H1 (cell line): Measurements from ENCODE around the gene ARID1B. TPM values are rescaled to one million over a fixed set of nuclear protein-coding genes. Genes with fewer than 3 reads are reported as not detected.

ENCODE experiments used
- CTCF ChIA-PET: fragments of 300-600 bp; sonication (Branson Sonifier 250); formaldehyde crosslinking; loops from one replicate; lab custom pipeline; 2021; ENCODE audit not compliant: partially characterized antibody; lab: Charles Lee
- POLR2A ChIA-PET: fragments of 300-600 bp; sonication (Branson Sonifier 250); formaldehyde crosslinking; loops from one replicate; lab custom pipeline; 2021; ENCODE audit warnings: inconsistent platforms; ENCODE audit not compliant: partially characterized antibody; lab: Charles Lee
- DNase-seq, 2 experiments: peaks; one replicate each; pipeline versions ENCODE4 v3.0.0 to v3.0.0-alpha.2; 2010 to 2022; ENCODE audit warnings: low spot score in 2 of 2, low read depth in 1 of 2, mixed read lengths in 1 of 2
- FAIRE-seq: peaks from 2 replicates; lab custom pipeline; 2011; peaks lifted over from hg19 to GRCh38; lab: Jason Lieb, UNC
- H2AFZ ChIP-seq: 2 replicates; pipeline ENCODE4 v1.8.1; 2012; ENCODE audit warnings: low read length, inconsistent platforms
- H2AK5ac ChIP-seq: 2 replicates; pipeline ENCODE4 v1.6.1; 2013; ENCODE audit warnings: low read depth, low read length
- H2BK120ac ChIP-seq: replicated peaks from 2 replicates; pipeline ENCODE3; 2013; ENCODE audit warnings: low read depth, low read length, inconsistent platforms
- H2BK12ac ChIP-seq: 2 replicates; pipeline ENCODE4 v1.6.1; 2013; ENCODE audit warnings: low read depth, low read length
- H2BK15ac ChIP-seq: 2 replicates; pipeline ENCODE4 v1.6.1; 2013; ENCODE audit warnings: low read length
- H2BK20ac ChIP-seq: 2 replicates; pipeline ENCODE4 v1.6.1; 2013; ENCODE audit warnings: low read length
- H2BK5ac ChIP-seq: 2 replicates; pipeline ENCODE4 v1.6.1; 2013; ENCODE audit warnings: low read depth, low read length
- H3K14ac ChIP-seq: 2 replicates; pipeline ENCODE4 v1.6.1; 2013; ENCODE audit warnings: inconsistent platforms; ENCODE audit not compliant: insufficient read length
- H3K18ac ChIP-seq: 2 replicates; pipeline ENCODE4 v1.6.1; 2013; ENCODE audit warnings: low read length; ENCODE audit errors: extremely low read depth
- H3K23ac ChIP-seq: 2 replicates; pipeline ENCODE4 v1.6.1; 2013; ENCODE audit warnings: inconsistent platforms; ENCODE audit not compliant: insufficient read length
- H3K23me2 ChIP-seq: 2 replicates; pipeline ENCODE4 v1.6.1; 2013; ENCODE audit warnings: low read depth, low read length
- H3K27ac ChIP-seq: 2 replicates; pipeline ENCODE4 v1.6.1; 2011; ENCODE audit warnings: low read depth, low read length, inconsistent platforms
- H3K27me3 ChIP-seq, 4 experiments: replicated peaks in 1 of 4; 1 replicate in 1 of 4; 2 replicates in 3 of 4; pipeline versions ENCODE4 v1.6.1 to v1.8.1; 2011 to 2013; ENCODE audit warnings: low read length in 3 of 4, mild to moderate bottlenecking in 3 of 4, inconsistent platforms in 2 of 4, mixed read lengths in 2 of 4, moderate library complexity in 1 of 4; ENCODE audit not compliant: control insufficient read depth in 3 of 4, insufficient read depth in 3 of 4; ENCODE audit errors: extremely low read depth in 1 of 4
- H3K36me3 ChIP-seq, 4 experiments: 2 replicates each; pipeline versions ENCODE4 v1.6.1 to v1.8.1; 2011 to 2013; ENCODE audit warnings: mild to moderate bottlenecking in 4 of 4, low read length in 3 of 4, moderate library complexity in 2 of 4, control low read depth in 1 of 4, inconsistent platforms in 1 of 4; ENCODE audit not compliant: insufficient read depth in 4 of 4, control insufficient read depth in 2 of 4
- H3K4ac ChIP-seq: replicated peaks from 2 replicates; pipeline ENCODE3; 2013; ENCODE audit warnings: low read length, low read depth, mixed read lengths, inconsistent platforms; ENCODE audit not compliant: insufficient read length
- H3K4me1 ChIP-seq, 4 experiments: replicated peaks in 1 of 4; 1 replicate in 1 of 4; 2 replicates in 3 of 4; pipeline versions ENCODE4 v1.6.1 to v1.8.1; 2011 to 2013; ENCODE audit warnings: low read length in 3 of 4, inconsistent platforms in 2 of 4, mixed read lengths in 1 of 4; ENCODE audit not compliant: insufficient read depth in 4 of 4, control insufficient read depth in 3 of 4
- H3K4me2 ChIP-seq, 2 experiments: 2 replicates each; pipeline versions ENCODE4 v1.6.1 to v1.8.1; 2011 to 2013; ENCODE audit warnings: low read depth in 2 of 2, low read length in 2 of 2, control low read depth in 1 of 2, inconsistent platforms in 1 of 2, mild to moderate bottlenecking in 1 of 2; ENCODE audit not compliant: insufficient read depth in 1 of 2
- H3K4me3 ChIP-seq, 4 experiments: fragments of 200-600, 300-600 bp in 1 of 4; sonication (generic), shearing (Covaris generic), sonication (Bioruptor Twin) in 1 of 4; 2 replicates each; pipeline versions ENCODE4 v1.5.1 to v1.8.1; 2011 to 2016; ENCODE audit warnings: low read length in 4 of 4, low read depth in 3 of 4, control low read depth in 2 of 4, inconsistent platforms in 2 of 4, mild to moderate bottlenecking in 2 of 4, mixed read lengths in 1 of 4, moderate library complexity in 1 of 4; ENCODE audit not compliant: insufficient read depth in 2 of 4; ENCODE audit errors: extremely low read depth in 1 of 4
- H3K56ac ChIP-seq: replicated peaks from 2 replicates; pipeline ENCODE3; 2013; ENCODE audit warnings: low read depth, mild to moderate bottlenecking, mixed read lengths, low read length, inconsistent platforms; ENCODE audit not compliant: insufficient read length
- H3K79me1 ChIP-seq: 2 replicates; pipeline ENCODE4 v1.6.1; 2013; ENCODE audit warnings: low read depth, low read length, control low read depth
- H3K79me2 ChIP-seq, 2 experiments: 2 replicates each; pipeline versions ENCODE4 v1.6.1 to v1.8.1; 2012 to 2013; ENCODE audit warnings: low read length in 2 of 2, mild to moderate bottlenecking in 2 of 2, inconsistent platforms in 1 of 2; ENCODE audit not compliant: insufficient read depth in 2 of 2, control insufficient read depth in 1 of 2
- H3K9ac ChIP-seq, 4 experiments: replicated peaks in 1 of 4; 1 replicate in 1 of 4; 2 replicates in 3 of 4; pipeline versions ENCODE4 v1.6.1 to v1.8.1; 2011 to 2013; ENCODE audit warnings: low read depth in 3 of 4, low read length in 3 of 4, control low read depth in 2 of 4, mild to moderate bottlenecking in 2 of 4, moderate library complexity in 2 of 4, inconsistent platforms in 1 of 4; ENCODE audit errors: extremely low read depth in 1 of 4
- H3K9me3 ChIP-seq, 2 experiments: 2 replicates each; pipeline versions ENCODE4 v1.6.1 to v1.8.1; 2012 to 2013; ENCODE audit warnings: mild to moderate bottlenecking in 2 of 2, moderate library complexity in 2 of 2, control low read depth in 1 of 2, inconsistent platforms in 1 of 2, low read depth in 1 of 2, low read length in 1 of 2, mixed read lengths in 1 of 2; ENCODE audit not compliant: insufficient read depth in 2 of 2
- H4K20me1 ChIP-seq, 2 experiments: replicated peaks in 1 of 2; 2 replicates each; pipeline versions ENCODE3 to v1.8.1; 2011 to 2013; ENCODE audit warnings: inconsistent platforms in 2 of 2, low read length in 2 of 2, mild to moderate bottlenecking in 1 of 2; ENCODE audit not compliant: insufficient read depth in 2 of 2, control insufficient read depth in 1 of 2
- H4K5ac ChIP-seq: 2 replicates; pipeline ENCODE4 v1.6.1; 2013; ENCODE audit warnings: low read length, low read depth, mixed read lengths, inconsistent platforms; ENCODE audit not compliant: insufficient read length
- H4K8ac ChIP-seq: 2 replicates; pipeline ENCODE4 v1.8.0; 2013; ENCODE audit warnings: mild to moderate bottlenecking, moderate library complexity, low read length, inconsistent platforms; ENCODE audit not compliant: insufficient read depth; ENCODE audit errors: extremely low read depth
- H4K91ac ChIP-seq: replicated peaks from 2 replicates; pipeline ENCODE3; 2013; ENCODE audit warnings: low read length, mixed read lengths, inconsistent platforms; ENCODE audit not compliant: insufficient read length
- BCL11A ChIP-seq, 2 experiments: IDR thresholded peaks; one replicate each; pipeline ENCODE4 v1.6.1; 2011; ENCODE audit warnings: low read depth in 2 of 2, low read length in 2 of 2, mild to moderate bottlenecking in 2 of 2
- EP300 ChIP-seq, 2 experiments: IDR thresholded peaks; 1 replicate in 1 of 2; 2 replicates in 1 of 2; pipeline ENCODE4 v1.6.1; 2011 to 2012; ENCODE audit warnings: low read depth in 2 of 2, low read length in 2 of 2, mild to moderate bottlenecking in 2 of 2, borderline replicate concordance in 1 of 2, inconsistent platforms in 1 of 2, moderate library complexity in 1 of 2
- GABPA ChIP-seq: IDR thresholded peaks from 2 replicates; pipeline ENCODE4 v1.6.1; 2011; ENCODE audit warnings: mild to moderate bottlenecking, low read length, moderate library complexity, borderline replicate concordance; ENCODE audit not compliant: insufficient read depth
- HDAC2 ChIP-seq, 2 experiments: fragments of 300-600 bp in 1 of 2; sonication (generic) in 1 of 2; IDR thresholded peaks; 2 replicates each; pipeline ENCODE4 v1.6.1; 2011 to 2012; ENCODE audit warnings: low read depth in 2 of 2, low read length in 2 of 2, mild to moderate bottlenecking in 2 of 2, moderate library complexity in 2 of 2, borderline replicate concordance in 1 of 2, inconsistent platforms in 1 of 2
- POU5F1 ChIP-seq: IDR thresholded peaks from 2 replicates; pipeline ENCODE4 v1.6.1; 2011; ENCODE audit warnings: low read depth, mild to moderate bottlenecking, low read length, moderate library complexity
- RBBP5 ChIP-seq: IDR thresholded peaks from 2 replicates; pipeline ENCODE4 v1.7.1; 2012; ENCODE audit warnings: low read depth, mild to moderate bottlenecking, inconsistent platforms, low read length, moderate library complexity, borderline replicate concordance
- SIX5 ChIP-seq: IDR thresholded peaks from 2 replicates; pipeline ENCODE4 v1.6.1; 2011; ENCODE audit warnings: mild to moderate bottlenecking, low read depth, low read length
- SP2 ChIP-seq: IDR thresholded peaks from 2 replicates; pipeline ENCODE4 v1.6.1; 2012; ENCODE audit warnings: mild to moderate bottlenecking, low read length, inconsistent platforms
- WGBS, 2 experiments: shearing (Covaris generic) in 1 of 2; methylation state at CpG; one replicate each; pipeline versions ENCODE4 v1.1.6 to v1.1.7; 2013 to 2015; ENCODE audit warnings: low lambda C conversion rate in 2 of 2, mixed read lengths in 2 of 2, inconsistent platforms in 1 of 2, low coverage in 1 of 2, missing lambda C conversion rate in 1 of 2; ENCODE audit not compliant: insufficient replicate concordance in 2 of 2, insufficient coverage in 1 of 2, insufficient read length in 1 of 2; ENCODE audit errors: extremely low coverage in 1 of 2, missing lambda C conversion rate in 1 of 2; 5-methylcytosine and 5-hydroxymethylcytosine counted together
- polyA plus RNA-seq, 7 experiments: library from polyadenylated mRNA; depleted of rRNA in 3 of 7; stranded (reverse) in 5 of 7; unstranded in 2 of 7; fragments of >200 nt in 5 of 7; fragments of 200-250 nt in 2 of 7; gene quantifications; 1 replicate in 5 of 7; 2 replicates in 1 of 7; 4 replicates in 1 of 7; pipeline versions ENCODE4 v1.2.1 to v1.2.3, GENCODE V29; 2011 to 2013; ENCODE audit warnings: missing spikeins in 2 of 7, mixed read lengths in 2 of 7
- total RNA-seq: library from RNA; stranded (reverse); fragmentation: NEBNext Ultra II Directional; extraction: Animal tissue kit (Norgen Biotek cat#: 25700); gene quantifications from 2 replicates; pipeline ENCODE4 v1.2.1, GENCODE V29; 2021
- TF ChIP-seq, protein P1 (sequence below): IDR thresholded peaks from 2 replicates; pipeline ENCODE4 v1.6.1; 2011; ENCODE audit warnings: low read depth, mild to moderate bottlenecking, low read length; ENCODE audit not compliant: insufficient read depth

ARID1B gene
- total and polyA plus RNA-seq, 2 of the 8 experiments (the other 6 are each of a cell fraction or from before 2014, with no cell fraction given): 24.3 to 70.3 TPM

- H3K23me2 ChIP-seq: no peaks in the 10 kb centered on the region
- no peak overlapping the region for H3K4me2 ChIP-seq
- H2BK120ac ChIP-seq: no peak overlapping the region
- H3K9me3 ChIP-seq: no peaks in the 10 kb centered on the region
- DNase-seq: no peak
- H4K8ac ChIP-seq: no peak overlapping the region
- H2BK20ac ChIP-seq: no peak overlapping the region
- H3K23ac ChIP-seq: no peak overlapping the region
- no peak overlapping the region for H2BK12ac ChIP-seq
- TF ChIP-seq SIX5 (no peak), RBBP5 (no peak), EP300 (IDR thresholded peaks at IDR 0.05; ENCODE audit: borderline replicate concordance in 1 of 2, low read depth in 2 of 2, low read length in 2 of 2) (no peak), GABPA (no peak), SP2 (no peak), HDAC2 (IDR thresholded peaks at IDR 0.05; ENCODE audit: borderline replicate concordance in 1 of 2, low read depth in 2 of 2, low read length in 2 of 2) (no peak), BCL11A (IDR thresholded peaks at IDR 0.05; ENCODE audit: low read depth in 2 of 2, low read length in 2 of 2) (no peak), POU5F1 (no peak)
- TF ChIP-seq, protein P1, sequence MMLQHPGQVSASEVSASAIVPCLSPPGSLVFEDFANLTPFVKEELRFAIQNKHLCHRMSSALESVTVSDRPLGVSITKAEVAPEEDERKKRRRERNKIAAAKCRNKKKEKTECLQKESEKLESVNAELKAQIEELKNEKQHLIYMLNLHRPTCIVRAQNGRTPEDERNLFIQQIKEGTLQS: no peak
- ChIA-PET POLR2A (interaction anchor here (0.9 to 1.5 kb wide), 3 partner anchors 9 to 100 kb away, joined by 3 to 5 read pairs (median 4); no protein-coding TSS in a partner anchor), CTCF (interaction anchor here (0.8 to 3.3 kb wide), 9 partner anchors 8 to 285 kb away, joined by 3 to 16 read pairs (median 3); no protein-coding TSS in a partner anchor)
- peaks cover 0 to 87% of the 10 kb centered on the region in 2 experiments; a peak in 3 of 4 replicates for H3K79me2 ChIP-seq
- WGBS, 2 experiments: 91% methylated on average over 5 of the region's 5 CpGs; no CpG with 5 or more reads in 1 of the 2 experiments
- H3K56ac ChIP-seq: no peak overlapping the region
- H3K4me1 ChIP-seq: peaks cover 4 to 13% (median 8%) of the 10 kb centered on the region in 4 experiments; a peak in 4 of 7 replicates
- H4K91ac ChIP-seq: no peak overlapping the region
- H3K79me1 ChIP-seq: no peaks in the 10 kb centered on the region
- H3K4ac ChIP-seq: no peak overlapping the region
- no peak overlapping the region for H2AFZ ChIP-seq
- H4K20me1 ChIP-seq: peaks cover 0 to 2% of the 10 kb centered on the region in 2 experiments
- H4K5ac ChIP-seq: no peak overlapping the region
- H3K27ac ChIP-seq: no peak overlapping the region
- H2BK5ac ChIP-seq: no peak overlapping the region
- no peak for FAIRE-seq
- no peak overlapping the region for H3K4me3 ChIP-seq
- no peak overlapping the region for H3K14ac ChIP-seq
- H3K9ac ChIP-seq: no peak overlapping the region
- H3K36me3 ChIP-seq: peaks cover 0 to 3% (median 0%) of the 10 kb centered on the region in 4 experiments; a peak in 2 of 8 replicates
- no peak overlapping the region for H2AK5ac ChIP-seq
- no peak overlapping the region for H3K18ac ChIP-seq
- no peaks in the 10 kb centered on the region for H3K27me3 ChIP-seq
- H2BK15ac ChIP-seq: no peak overlapping the region
These were observed 157.8 kb downstream of the ARID1B start for GRCh38 chr6:156935000-156935399.
